Kidney (tissue), 14 donors: ENCODE data around the gene CES1. TPM values are rescaled to one million over a fixed set of nuclear protein-coding genes. Genes with fewer than 3 reads are reported as not detected.
"Not testable (repeated sequence)": the region's sequence is repeated elsewhere in the genome, so short reads cannot be mapped to it uniquely, and the experiment has no call there.

Experiments used
- DNase-seq, 5 donors: peaks; one replicate each; pipeline ENCODE4 v3.0.0-alpha.2; 2013 to 2020
- FAIRE-seq: peaks from 2 replicates; lab custom pipeline; 2012; peaks lifted over from hg19 to GRCh38; lab: Jason Lieb, UNC
- H3K27ac ChIP-seq, 2 donors: one replicate each; pipeline ENCODE4 v1.7.0; 2013; ENCODE audit warnings: low read depth in 2 of 2, low read length in 2 of 2, inconsistent platforms in 1 of 2
- H3K27me3 ChIP-seq: one replicate; pipeline ENCODE4 v1.7.1; 2013; ENCODE audit warnings: low read length, inconsistent platforms; ENCODE audit not compliant: control insufficient read depth, insufficient read depth
- H3K36me3 ChIP-seq, 3 donors: one replicate each; pipeline versions ENCODE4 v1.7.0 to v1.7.1; 2013; ENCODE audit warnings: low read length in 3 of 3, control low read depth in 1 of 3, inconsistent platforms in 1 of 3; ENCODE audit not compliant: insufficient read depth in 3 of 3, control insufficient read depth in 2 of 3
- H3K4me1 ChIP-seq, 3 donors: one replicate each; pipeline versions ENCODE4 v1.7.0 to v1.7.1; 2013; ENCODE audit warnings: low read length in 3 of 3, inconsistent platforms in 1 of 3, low read depth in 1 of 3; ENCODE audit not compliant: control insufficient read depth in 2 of 3, insufficient read depth in 2 of 3
- H3K4me3 ChIP-seq, 3 donors: one replicate each; pipeline versions ENCODE4 v1.7.0 to v1.8.1; 2013; ENCODE audit warnings: low read length in 3 of 3, control low read depth in 1 of 3, inconsistent platforms in 1 of 3
- H3K9ac ChIP-seq, 3 donors: one replicate each; pipeline versions ENCODE4 v1.7.0 to v1.7.1; 2013; ENCODE audit warnings: low read length in 3 of 3, control low read depth in 1 of 3, inconsistent platforms in 1 of 3
- H3K9me3 ChIP-seq, 3 donors: one replicate each; pipeline versions ENCODE4 v1.7.0 to v1.7.1; 2013; ENCODE audit warnings: low read length in 3 of 3, control low read depth in 1 of 3, inconsistent platforms in 1 of 3; ENCODE audit not compliant: control insufficient read depth in 2 of 3, insufficient read depth in 1 of 3
- intact Hi-C: fragments of 100-400 bp; cut with DNase I; formaldehyde crosslinking; loops from one replicate; pipeline ENCODE4 v1.11.1; 2022
- polyA plus RNA-seq: library from polyadenylated mRNA; stranded (reverse); fragments of 350-450 nt; fragmentation: Illumina TruSeq; extraction: RNeasy Lipid Tissue Mini Kit (QIAGEN cat#74804); gene quantifications from one replicate; pipeline ENCODE4 v1.2.3, GENCODE V29; 2014; ENCODE audit warnings: low read depth, low replicate concordance; ENCODE audit not compliant: insufficient read depth
- total RNA-seq: library from RNA; stranded (reverse); fragmentation: NEBNext Ultra II Directional; extraction: Animal tissue kit (Norgen Biotek cat#: 25700); gene quantifications from one replicate; pipeline ENCODE4 v1.2.1, GENCODE V29; 2021
- TF ChIP-seq, protein P1 (sequence below): IDR thresholded peaks from 3 replicates; pipeline ENCODE4 v1.5.1; 2012; ENCODE audit warnings: mild to moderate bottlenecking, moderate library complexity, borderline replicate concordance; ENCODE audit not compliant: insufficient read depth; ENCODE audit errors: extremely low read depth
- donor health status: control.
- donor health status: control.
- donor health status: control.
- donor health status: control.
- donor health status: control.
- donor health status: DM: yes; HTN: yes; CAD: no.
- donor health status: Normal renal cell carcinoma (clear cell type).

CES1 gene
- total and polyA plus RNA-seq, 2 donors from 2014 or later, result 5.9 to 11.9 TPM

DNA sequence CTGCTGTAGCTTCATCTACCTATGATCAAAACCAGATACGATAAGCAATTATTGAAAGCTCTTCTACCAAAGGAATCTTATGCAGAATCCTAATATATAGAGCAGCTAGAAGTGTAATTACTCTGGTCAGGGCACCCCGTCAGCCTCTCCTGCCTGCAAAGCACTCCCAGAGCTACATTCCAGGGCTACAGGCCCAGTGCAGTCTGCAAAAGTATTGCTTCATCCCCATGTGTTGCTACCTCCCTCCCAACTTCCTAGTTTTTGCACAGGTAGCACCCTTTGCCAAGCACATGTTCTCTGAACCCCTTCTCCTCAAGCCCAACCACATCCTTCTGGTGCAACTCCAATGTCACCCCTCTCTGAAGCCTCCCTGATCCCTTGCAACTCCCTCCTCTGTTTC is 35.2 kb upstream of the CES1 start:
- intact Hi-C loops, result no loop called here
- Histone ChIP-seq H3K27ac (no peak overlapping the region), H3K4me3 (no peak overlapping the region), H3K27me3 (no peaks in the 10 kb centered on the region), H3K4me1 (no peaks in the 10 kb centered on the region), H3K36me3 (no peaks in the 10 kb centered on the region), H3K9ac (no peak overlapping the region), H3K9me3 (no peaks in the 10 kb centered on the region)
- TF ChIP-seq, protein P1, sequence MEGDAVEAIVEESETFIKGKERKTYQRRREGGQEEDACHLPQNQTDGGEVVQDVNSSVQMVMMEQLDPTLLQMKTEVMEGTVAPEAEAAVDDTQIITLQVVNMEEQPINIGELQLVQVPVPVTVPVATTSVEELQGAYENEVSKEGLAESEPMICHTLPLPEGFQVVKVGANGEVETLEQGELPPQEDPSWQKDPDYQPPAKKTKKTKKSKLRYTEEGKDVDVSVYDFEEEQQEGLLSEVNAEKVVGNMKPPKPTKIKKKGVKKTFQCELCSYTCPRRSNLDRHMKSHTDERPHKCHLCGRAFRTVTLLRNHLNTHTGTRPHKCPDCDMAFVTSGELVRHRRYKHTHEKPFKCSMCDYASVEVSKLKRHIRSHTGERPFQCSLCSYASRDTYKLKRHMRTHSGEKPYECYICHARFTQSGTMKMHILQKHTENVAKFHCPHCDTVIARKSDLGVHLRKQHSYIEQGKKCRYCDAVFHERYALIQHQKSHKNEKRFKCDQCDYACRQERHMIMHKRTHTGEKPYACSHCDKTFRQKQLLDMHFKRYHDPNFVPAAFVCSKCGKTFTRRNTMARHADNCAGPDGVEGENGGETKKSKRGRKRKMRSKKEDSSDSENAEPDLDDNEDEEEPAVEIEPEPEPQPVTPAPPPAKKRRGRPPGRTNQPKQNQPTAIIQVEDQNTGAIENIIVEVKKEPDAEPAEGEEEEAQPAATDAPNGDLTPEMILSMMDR, result no peak
- DNase-seq (no peak), FAIRE-seq (no peak)

DNA sequence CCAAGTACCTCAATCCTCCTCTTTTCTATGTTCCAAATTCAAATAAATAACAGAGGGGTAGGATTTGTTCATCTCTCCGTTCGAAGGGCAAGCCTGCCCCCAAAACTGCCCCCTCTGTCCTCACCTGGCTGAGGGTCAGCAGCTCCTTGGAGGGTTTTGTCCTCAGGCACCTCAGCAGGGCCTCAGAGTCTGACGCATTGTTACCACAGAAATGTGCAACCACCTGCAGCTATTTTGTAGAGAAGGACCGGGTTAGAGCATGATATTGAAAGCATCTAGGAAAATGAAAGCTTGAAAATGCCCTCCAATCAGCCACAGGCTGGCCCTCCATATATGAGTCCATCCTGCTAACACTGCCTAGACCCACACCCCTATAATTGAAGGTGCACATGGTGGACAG is 28.4 kb upstream of the CES1 start:
- intact Hi-C loops, result no loop called here
- no peak overlapping the region for H3K4me3 ChIP-seq
- no peak overlapping the region for H3K27ac ChIP-seq
- no peaks in the 10 kb centered on the region for H3K4me1 ChIP-seq
- DNase-seq (no peak), FAIRE-seq (no peak)
- TF ChIP-seq, protein P1, result no peak
- H3K9ac ChIP-seq, result no peak overlapping the region
- no peaks in the 10 kb centered on the region for H3K27me3 ChIP-seq
- no peaks in the 10 kb centered on the region for H3K9me3 ChIP-seq
- H3K36me3 ChIP-seq, result no peaks in the 10 kb centered on the region

DNA sequence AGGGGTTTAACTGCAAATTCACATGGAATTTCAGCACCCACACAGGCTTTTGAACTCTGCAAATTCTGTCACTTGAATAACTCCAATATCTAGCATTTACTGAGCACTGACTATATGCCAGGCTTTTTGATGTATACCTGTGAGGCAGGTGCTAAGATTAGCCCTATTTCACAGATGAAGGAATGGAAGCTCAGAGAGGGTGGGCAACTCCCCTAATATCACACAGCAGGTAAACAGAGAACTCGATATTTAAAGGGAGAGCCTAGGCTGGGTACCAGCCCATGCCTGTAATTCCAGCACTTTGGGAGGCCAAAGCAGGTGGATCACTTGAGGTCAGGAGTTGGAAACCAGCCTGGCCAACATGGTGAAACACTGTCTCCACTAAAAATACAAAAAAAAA is 24.8 kb upstream of the CES1 start:
- H3K27me3 ChIP-seq, H3K9ac ChIP-seq, H3K27ac ChIP-seq, H3K36me3 ChIP-seq, H3K4me1 ChIP-seq, DNase-seq, intact Hi-C loops, FAIRE-seq, H3K9me3 ChIP-seq, H3K4me3 ChIP-seq: not testable (repeated sequence)

DNA sequence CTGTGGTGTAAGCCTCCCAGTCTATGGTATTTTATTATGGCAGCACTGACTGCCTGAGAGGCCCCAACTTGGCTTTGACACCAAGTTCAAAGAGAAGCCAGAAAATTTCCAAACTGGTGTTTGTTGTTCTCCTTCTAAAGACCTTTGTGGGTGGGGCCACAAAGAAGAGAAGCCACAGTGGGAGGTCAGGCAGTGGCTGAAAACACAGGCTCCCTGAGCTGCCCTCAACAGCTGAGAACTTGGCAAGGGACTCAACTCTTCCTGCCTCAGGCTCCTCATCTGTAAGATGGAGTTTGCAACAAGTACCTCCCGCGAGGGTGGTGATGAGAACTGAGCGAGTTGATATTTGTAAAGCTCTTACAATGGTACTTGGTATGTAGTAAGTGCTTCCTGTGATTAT is 24.1 kb upstream of the CES1 start:
- Histone ChIP-seq H3K27ac (no peak overlapping the region), H3K36me3 (no peaks in the 10 kb centered on the region), H3K9ac (no peak overlapping the region), H3K4me1 (no peaks in the 10 kb centered on the region), H3K27me3 (no peaks in the 10 kb centered on the region), H3K4me3 (no peak overlapping the region), H3K9me3 (no peaks in the 10 kb centered on the region)
- FAIRE-seq (no peak), DNase-seq (no peak)
- TF ChIP-seq, protein P1, result no peak
- intact Hi-C loops, result no loop called here
